ENCODE measurements around the gene CAMK2B. TPM values are rescaled to one million over a fixed set of nuclear protein-coding genes. Genes with fewer than 3 reads are reported as not detected.

CAMK2B gene
- total RNA-seq, 1 experiment from 2014 or later = 0.34 TPM

DNA sequence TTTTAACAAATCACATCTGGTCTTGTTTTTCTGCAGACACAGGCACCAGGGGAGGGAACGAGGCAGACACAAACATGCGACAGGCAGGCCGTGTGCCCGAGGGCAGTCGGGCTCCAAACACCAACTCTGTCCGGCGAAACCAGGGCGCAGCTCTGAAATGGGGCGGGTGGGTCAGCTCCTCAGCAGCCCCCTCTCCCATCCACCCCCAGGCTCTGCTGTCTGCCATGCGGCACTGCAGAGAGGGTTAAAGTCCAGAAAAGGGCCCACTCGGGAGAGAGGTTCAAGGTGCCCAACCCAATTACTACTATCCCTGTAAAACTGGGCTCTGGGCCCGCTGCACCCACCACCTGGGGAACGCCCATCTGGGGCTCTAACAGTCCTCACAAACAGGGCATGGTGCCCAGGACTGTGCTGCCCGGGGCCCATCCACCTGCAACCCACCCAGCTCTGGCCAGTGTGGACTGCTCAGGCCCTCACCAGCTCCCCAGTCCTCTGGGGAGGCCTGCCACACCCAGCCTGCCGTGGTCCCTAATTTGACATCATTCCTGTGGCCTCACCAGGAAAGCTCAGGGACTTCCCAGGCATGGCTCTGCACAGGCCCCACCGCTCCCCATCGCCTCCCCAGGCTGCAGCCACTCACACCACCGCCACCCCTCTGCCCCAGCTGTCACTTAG is 105.9 kb downstream of the CAMK2B start:
- Histone ChIP-seq H3K9ac (ENCODE audit: low read length) (no peak overlapping the region), H3K4me3 (replicated peaks in 1 of 2; ENCODE audit: low read depth in 1 of 2, low read length in 2 of 2) (no peak overlapping the region), H3K79me2 (ENCODE audit: insufficient read depth, low read length) (no peaks in the 10 kb centered on the region), H2AFZ (ENCODE audit: low read depth, low read length, poor library complexity, severe bottlenecking) (no peak overlapping the region), H3K9me2 (ENCODE audit: insufficient read depth) (no peaks in the 10 kb centered on the region), H4K20me1 (ENCODE audit: insufficient read depth) (no peaks in the 10 kb centered on the region), H3K36me3 (ENCODE audit: control insufficient read depth in 1 of 2, insufficient read depth in 2 of 2, low read length in 2 of 2) (no peaks in the 10 kb centered on the region), H3K27ac (ENCODE audit: low read depth, low read length) (no peak overlapping the region), H3K4me1 (ENCODE audit: control insufficient read depth in 1 of 2, insufficient read depth in 2 of 2, low read length in 2 of 2) (no peaks in the 10 kb centered on the region), H3K9me3 (ENCODE audit: control insufficient read depth in 1 of 2, insufficient read depth in 1 of 2, low read depth in 1 of 2, low read length in 2 of 2) (no peaks in the 10 kb centered on the region), H3K27me3 (ENCODE audit: insufficient read depth, low read length) (no peaks in the 10 kb centered on the region), H3K4me2 (ENCODE audit: low read length) (no peak overlapping the region)
- TF ChIP-seq, protein P1, sequence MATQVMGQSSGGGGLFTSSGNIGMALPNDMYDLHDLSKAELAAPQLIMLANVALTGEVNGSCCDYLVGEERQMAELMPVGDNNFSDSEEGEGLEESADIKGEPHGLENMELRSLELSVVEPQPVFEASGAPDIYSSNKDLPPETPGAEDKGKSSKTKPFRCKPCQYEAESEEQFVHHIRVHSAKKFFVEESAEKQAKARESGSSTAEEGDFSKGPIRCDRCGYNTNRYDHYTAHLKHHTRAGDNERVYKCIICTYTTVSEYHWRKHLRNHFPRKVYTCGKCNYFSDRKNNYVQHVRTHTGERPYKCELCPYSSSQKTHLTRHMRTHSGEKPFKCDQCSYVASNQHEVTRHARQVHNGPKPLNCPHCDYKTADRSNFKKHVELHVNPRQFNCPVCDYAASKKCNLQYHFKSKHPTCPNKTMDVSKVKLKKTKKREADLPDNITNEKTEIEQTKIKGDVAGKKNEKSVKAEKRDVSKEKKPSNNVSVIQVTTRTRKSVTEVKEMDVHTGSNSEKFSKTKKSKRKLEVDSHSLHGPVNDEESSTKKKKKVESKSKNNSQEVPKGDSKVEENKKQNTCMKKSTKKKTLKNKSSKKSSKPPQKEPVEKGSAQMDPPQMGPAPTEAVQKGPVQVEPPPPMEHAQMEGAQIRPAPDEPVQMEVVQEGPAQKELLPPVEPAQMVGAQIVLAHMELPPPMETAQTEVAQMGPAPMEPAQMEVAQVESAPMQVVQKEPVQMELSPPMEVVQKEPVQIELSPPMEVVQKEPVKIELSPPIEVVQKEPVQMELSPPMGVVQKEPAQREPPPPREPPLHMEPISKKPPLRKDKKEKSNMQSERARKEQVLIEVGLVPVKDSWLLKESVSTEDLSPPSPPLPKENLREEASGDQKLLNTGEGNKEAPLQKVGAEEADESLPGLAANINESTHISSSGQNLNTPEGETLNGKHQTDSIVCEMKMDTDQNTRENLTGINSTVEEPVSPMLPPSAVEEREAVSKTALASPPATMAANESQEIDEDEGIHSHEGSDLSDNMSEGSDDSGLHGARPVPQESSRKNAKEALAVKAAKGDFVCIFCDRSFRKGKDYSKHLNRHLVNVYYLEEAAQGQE (IDR thresholded peaks at IDR 0.05; ENCODE audit: low read depth) = no peak
- no peak for TF ChIP-seq SRF (IDR thresholded peaks at IDR 0.05; ENCODE audit: low read depth)
- no peak for TF ChIP-seq TCF7L2 (IDR thresholded peaks at IDR 0.05; ENCODE audit: borderline replicate concordance, extremely low read depth, insufficient read depth, insufficient read length)
- no peak for TF ChIP-seq MAX (IDR thresholded peaks at IDR 0.05)
- no peak for TF ChIP-seq EGR1 (IDR thresholded peaks at IDR 0.05; ENCODE audit: low read depth)
- TF ChIP-seq JUND (IDR thresholded peaks at IDR 0.05) = no peak
- TF ChIP-seq ZNF274 (IDR thresholded peaks at IDR 0.05; ENCODE audit: low read depth, low read length) = no peak
- TF ChIP-seq YY1 (IDR thresholded peaks at IDR 0.05; ENCODE audit: extremely low read depth, insufficient replicate concordance, low read depth, low read length) = no peak
- TF ChIP-seq ELF1 (IDR thresholded peaks at IDR 0.05; ENCODE audit: borderline replicate concordance, low read depth) = no peak
- no peak for TF ChIP-seq ZBTB33 (IDR thresholded peaks at IDR 0.05; ENCODE audit: extremely low read depth, insufficient replicate concordance, low read length)
- TF ChIP-seq EZH2phosphoT487 (IDR thresholded peaks at IDR 0.05; ENCODE audit: borderline replicate concordance) = no peak
- TF ChIP-seq SP1 (IDR thresholded peaks at IDR 0.05; ENCODE audit: low read depth) = no peak
- TF ChIP-seq CBX3 (IDR thresholded peaks at IDR 0.05; ENCODE audit: low read depth) = no peak
- no peak for TF ChIP-seq FOSL1 (IDR thresholded peaks at IDR 0.05; ENCODE audit: low read depth)
- TF ChIP-seq, protein P2, sequence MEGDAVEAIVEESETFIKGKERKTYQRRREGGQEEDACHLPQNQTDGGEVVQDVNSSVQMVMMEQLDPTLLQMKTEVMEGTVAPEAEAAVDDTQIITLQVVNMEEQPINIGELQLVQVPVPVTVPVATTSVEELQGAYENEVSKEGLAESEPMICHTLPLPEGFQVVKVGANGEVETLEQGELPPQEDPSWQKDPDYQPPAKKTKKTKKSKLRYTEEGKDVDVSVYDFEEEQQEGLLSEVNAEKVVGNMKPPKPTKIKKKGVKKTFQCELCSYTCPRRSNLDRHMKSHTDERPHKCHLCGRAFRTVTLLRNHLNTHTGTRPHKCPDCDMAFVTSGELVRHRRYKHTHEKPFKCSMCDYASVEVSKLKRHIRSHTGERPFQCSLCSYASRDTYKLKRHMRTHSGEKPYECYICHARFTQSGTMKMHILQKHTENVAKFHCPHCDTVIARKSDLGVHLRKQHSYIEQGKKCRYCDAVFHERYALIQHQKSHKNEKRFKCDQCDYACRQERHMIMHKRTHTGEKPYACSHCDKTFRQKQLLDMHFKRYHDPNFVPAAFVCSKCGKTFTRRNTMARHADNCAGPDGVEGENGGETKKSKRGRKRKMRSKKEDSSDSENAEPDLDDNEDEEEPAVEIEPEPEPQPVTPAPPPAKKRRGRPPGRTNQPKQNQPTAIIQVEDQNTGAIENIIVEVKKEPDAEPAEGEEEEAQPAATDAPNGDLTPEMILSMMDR (IDR thresholded peaks at IDR 0.05 in 2 of 3, conservative IDR thresholded peaks at IDR 0.05 in 1 of 3; ENCODE audit: borderline replicate concordance in 1 of 3, insufficient read depth in 1 of 3, low read depth in 2 of 3, low read length in 2 of 3) = no peak
- ChIA-PET CTCF (no interaction called here), POLR2A (interaction anchor here (1.1 kb wide), 1 partner anchor 19 kb away, joined by 3 read pairs; the partner anchor contains the start of gene YKT6), RAD21 (ENCODE audit: low non-redundant PET in 1 of 2, low total read pairs in 2 of 2, uncharacterized antibody in 2 of 2, unreplicated experiment in 2 of 2) (no interaction called here)
- ATAC-seq = no peak
- intact Hi-C loops (cut with micrococcal nuclease) = no loop called here
- DNase-seq (ENCODE audit: low read depth, low spot score) = no peak
- BruUV-seq (replicated peaks) = no TSS peak
